ENCODE results near the gene SLC35E4.
A peak's percentile ranks its signal among the peaks of the same experiment; 100 is the strongest.

Gene SLC35E4

GRCh38 chr22:30685178-30685577 lies 49.6 kb downstream of the SLC35E4 start:
- DNase-seq (ENCODE audit: low read depth in 4 of 4, low spot score in 1 of 4) = no peak

DNA sequence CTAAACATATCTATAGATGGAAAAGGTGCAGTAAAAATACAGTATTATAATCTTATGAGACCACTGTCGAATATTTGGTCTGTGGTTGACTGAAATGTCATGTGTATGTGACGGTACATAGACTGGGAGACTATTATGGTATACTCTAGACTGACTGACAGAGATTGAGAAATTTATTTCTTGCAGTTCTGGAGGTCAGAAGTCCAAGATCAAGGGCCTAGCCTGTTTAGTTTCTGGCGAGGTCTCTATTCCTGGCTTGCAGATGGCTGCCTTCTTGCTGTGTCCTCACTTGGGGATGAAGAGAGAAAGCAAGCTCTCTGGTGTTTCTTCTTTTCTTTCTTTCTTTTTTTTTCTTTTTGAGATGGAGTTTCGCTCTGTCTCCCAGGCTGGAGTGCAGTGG lies 51.8 kb downstream of the SLC35E4 start:
- no peak for DNase-seq (ENCODE audit: low read depth in 4 of 4, low spot score in 1 of 4)

DNA sequence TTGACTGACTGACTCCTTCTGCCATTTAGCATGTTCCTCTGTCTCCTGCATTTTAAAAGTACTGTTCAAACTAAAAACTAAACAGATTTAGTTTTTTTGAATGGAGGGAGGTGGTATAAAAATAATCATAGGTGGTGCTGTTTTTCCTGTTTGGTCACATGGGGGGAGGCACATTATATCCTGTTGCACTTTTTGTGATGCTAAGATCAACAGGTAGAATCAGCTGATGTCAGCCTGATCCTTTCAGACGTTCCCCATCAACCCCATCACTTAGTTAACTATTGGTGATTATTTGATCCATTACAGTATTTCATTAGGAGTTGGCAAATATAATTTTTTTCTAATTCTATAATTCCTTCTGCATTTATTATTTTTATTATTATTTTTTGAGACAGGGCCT lies 54.0 kb downstream of the SLC35E4 start:
- no peak for DNase-seq (ENCODE audit: low read depth in 4 of 4, low spot score in 1 of 4)

- DNase-seq (ENCODE audit: low read depth in 4 of 4, low spot score in 1 of 4) = no peak
Observed at GRCh38 chr22:30691204-30691603, 55.6 kb downstream of the SLC35E4 start.

- DNase-seq (ENCODE audit: low read depth in 4 of 4, low spot score in 1 of 4) = peak; percentile 11 to 45 (median 24)
Observed at GRCh38 chr22:30694171-30694639, 58.6 kb downstream of the SLC35E4 start.

DNA sequence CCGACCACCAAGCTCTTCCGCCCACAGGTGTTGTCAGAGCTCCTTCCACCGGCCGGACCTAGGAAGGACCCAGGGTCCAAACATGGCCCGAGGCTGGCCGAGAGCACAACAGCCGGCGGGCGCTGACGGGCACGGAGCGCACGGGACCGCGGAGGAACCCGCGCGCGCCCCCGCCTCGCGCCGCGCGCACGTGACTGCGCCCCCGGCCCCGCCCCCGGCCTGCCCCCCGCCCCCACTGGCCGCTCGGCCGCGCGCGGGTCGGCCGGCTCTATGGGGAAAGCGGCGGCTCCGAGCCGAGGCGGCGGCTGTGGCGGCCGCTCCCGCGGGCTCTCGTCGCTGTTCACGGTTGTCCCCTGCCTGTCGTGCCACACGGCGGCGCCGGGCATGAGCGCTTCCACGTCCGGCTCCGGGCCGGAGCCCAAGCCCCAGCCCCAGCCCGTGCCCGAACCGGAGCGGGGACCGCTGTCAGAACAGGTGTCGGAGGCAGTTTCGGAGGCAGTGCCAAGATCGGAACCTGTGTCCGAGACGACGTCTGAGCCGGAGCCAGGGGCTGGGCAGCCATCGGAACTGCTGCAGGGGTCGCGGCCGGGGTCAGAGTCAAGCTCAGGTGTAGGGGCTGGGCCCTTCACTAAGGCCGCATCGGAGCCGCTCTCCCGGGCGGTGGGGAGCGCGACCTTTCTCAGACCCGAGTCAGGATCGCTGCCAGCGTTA lies 59.2 kb downstream of the SLC35E4 start, which contains the start of gene OSBP2:
Gene OSBP2, plus strand, starts transcription at position 235 of the 711 bp plus-strand sequence. Its CDS starts 36 bp downstream, at position 271.
- peak in 1 of 4 experiments; percentile 12 for DNase-seq (ENCODE audit: low read depth in 4 of 4, low spot score in 1 of 4)

GRCh38 chr22:30695351-30695851 lies 59.8 kb downstream of the SLC35E4 start:
- DNase-seq (ENCODE audit: low read depth in 4 of 4, low spot score in 1 of 4) = no peak

GRCh38 chr22:30695871-30696655 lies 60.5 kb downstream of the SLC35E4 start:
- DNase-seq (ENCODE audit: low read depth in 4 of 4, low spot score in 1 of 4) = no peak

All from stimulated activated CD4-positive, alpha-beta T cell treated with anti-CD3 and anti-CD28 coated beads, Interleukin-1b, Interleukin-23, amount 100 ng/mL, for 24 hours (primary cell).